Measurements from ENCODE around the gene VPS50.

DNA sequence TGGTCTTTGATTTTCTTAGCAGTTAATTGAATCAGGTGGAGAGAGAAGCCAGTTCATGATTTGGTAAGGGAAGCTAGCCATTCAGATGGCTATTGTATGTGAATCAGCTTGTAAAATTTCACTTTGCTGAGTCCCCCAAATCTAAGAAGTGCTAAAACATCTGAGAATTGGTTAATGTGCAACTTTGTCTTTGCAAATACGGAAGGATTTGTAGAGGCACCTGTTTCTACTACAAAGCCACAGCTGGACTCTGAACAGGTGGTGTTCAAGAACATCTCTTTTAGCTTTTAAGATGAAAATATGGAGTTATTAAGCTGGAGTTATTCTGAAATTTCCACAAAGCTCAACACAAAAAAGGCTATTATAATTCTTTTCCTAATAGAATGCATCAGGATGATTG, 132.6 kb downstream of the VPS50 start:
- TF ChIP-seq SIN3A (IDR thresholded peaks at IDR 0.05; ENCODE audit: borderline replicate concordance, insufficient read depth, low read length) (no peak), POLR2AphosphoS5 (IDR thresholded peaks at IDR 0.05; ENCODE audit: low read depth, low read length) (no peak), TAF1 (IDR thresholded peaks at IDR 0.05; ENCODE audit: borderline replicate concordance, insufficient read depth, low read length) (no peak), FOXP2 (optimal IDR thresholded peaks at IDR 0.05; ENCODE audit: borderline replicate concordance, extremely low read depth, extremely low read length, insufficient read depth) (no peak)
- TF ChIP-seq, protein P1, sequence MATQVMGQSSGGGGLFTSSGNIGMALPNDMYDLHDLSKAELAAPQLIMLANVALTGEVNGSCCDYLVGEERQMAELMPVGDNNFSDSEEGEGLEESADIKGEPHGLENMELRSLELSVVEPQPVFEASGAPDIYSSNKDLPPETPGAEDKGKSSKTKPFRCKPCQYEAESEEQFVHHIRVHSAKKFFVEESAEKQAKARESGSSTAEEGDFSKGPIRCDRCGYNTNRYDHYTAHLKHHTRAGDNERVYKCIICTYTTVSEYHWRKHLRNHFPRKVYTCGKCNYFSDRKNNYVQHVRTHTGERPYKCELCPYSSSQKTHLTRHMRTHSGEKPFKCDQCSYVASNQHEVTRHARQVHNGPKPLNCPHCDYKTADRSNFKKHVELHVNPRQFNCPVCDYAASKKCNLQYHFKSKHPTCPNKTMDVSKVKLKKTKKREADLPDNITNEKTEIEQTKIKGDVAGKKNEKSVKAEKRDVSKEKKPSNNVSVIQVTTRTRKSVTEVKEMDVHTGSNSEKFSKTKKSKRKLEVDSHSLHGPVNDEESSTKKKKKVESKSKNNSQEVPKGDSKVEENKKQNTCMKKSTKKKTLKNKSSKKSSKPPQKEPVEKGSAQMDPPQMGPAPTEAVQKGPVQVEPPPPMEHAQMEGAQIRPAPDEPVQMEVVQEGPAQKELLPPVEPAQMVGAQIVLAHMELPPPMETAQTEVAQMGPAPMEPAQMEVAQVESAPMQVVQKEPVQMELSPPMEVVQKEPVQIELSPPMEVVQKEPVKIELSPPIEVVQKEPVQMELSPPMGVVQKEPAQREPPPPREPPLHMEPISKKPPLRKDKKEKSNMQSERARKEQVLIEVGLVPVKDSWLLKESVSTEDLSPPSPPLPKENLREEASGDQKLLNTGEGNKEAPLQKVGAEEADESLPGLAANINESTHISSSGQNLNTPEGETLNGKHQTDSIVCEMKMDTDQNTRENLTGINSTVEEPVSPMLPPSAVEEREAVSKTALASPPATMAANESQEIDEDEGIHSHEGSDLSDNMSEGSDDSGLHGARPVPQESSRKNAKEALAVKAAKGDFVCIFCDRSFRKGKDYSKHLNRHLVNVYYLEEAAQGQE (IDR thresholded peaks at IDR 0.05; ENCODE audit: insufficient read depth in 1 of 2, low read depth in 2 of 2, low read length in 2 of 2) = no peak
